Right lobe of liver (tissue), 6 donors: ENCODE data around the gene PKD2L2. TPM values are rescaled to one million over a fixed set of nuclear protein-coding genes. Genes with fewer than 3 reads are reported as not detected.
A peak's percentile ranks its signal among the peaks of the same experiment; 100 is the strongest.

Experiments used
- ATAC-seq, 4 donors: fragments of 200-7000 bp; cut with Tn5 transposase; one replicate each; pipeline ENCODE4 v1.9.1; 2020; ENCODE audit warnings: mild to moderate bottlenecking in 4 of 4, moderate library complexity in 4 of 4
- DNase-seq, 3 donors: peaks; one replicate each; pipeline ENCODE4 v3.0.0-alpha.2; 2020
- H3K27ac ChIP-seq, 3 donors: fragments of 200-600 bp; one replicate each; pipeline ENCODE4 v1.8.0; 2022
- H3K27me3 ChIP-seq, 2 donors: fragments of 200-600 bp; one replicate each; pipeline ENCODE4 v1.8.0; 2022
- H3K36me3 ChIP-seq, 4 donors: fragments of 200-600 bp; sonication (generic) in 1 of 4; one replicate each; pipeline versions ENCODE4 v1.5.1 to v1.8.0; 2017 to 2022; ENCODE audit warnings: control low read depth in 1 of 4
- H3K4me1 ChIP-seq, 4 donors: fragments of 200-600 bp; sonication (generic) in 1 of 4; one replicate each; pipeline versions ENCODE4 v1.5.1 to v1.8.0; 2017 to 2022; ENCODE audit warnings: control low read depth in 1 of 4
- H3K4me3 ChIP-seq, 3 donors: fragments of 200-600 bp; one replicate each; pipeline ENCODE4 v1.8.0; 2022
- H3K9me3 ChIP-seq, 4 donors: fragments of 200-600 bp; sonication (generic) in 1 of 4; one replicate each; pipeline versions ENCODE4 v1.5.1 to v1.8.0; 2017 to 2022; ENCODE audit warnings: control low read depth in 1 of 4
- POLR2A ChIP-seq: fragments of 450-650 bp; IDR thresholded peaks from one replicate; pipeline ENCODE4 v1.6.1; 2017; ENCODE audit warnings: antibody characterized with exemption, mild to moderate bottlenecking
- WGBS: methylation state at CpG from one replicate; pipeline ENCODE4 v1.1.6; 2018; ENCODE audit warnings: low coverage, low lambda C conversion rate; ENCODE audit not compliant: insufficient coverage; ENCODE audit errors: missing lambda C conversion rate; 5-methylcytosine and 5-hydroxymethylcytosine counted together
- intact Hi-C, 2 donors: fragments of 100-400 bp; cut with DNase I; formaldehyde crosslinking; loops; one replicate each; pipeline versions ENCODE4 v1.11.2 to v1.14.1; 2022
- total RNA-seq, 6 experiments: library from RNA; depleted of rRNA in 2 of 6; stranded (reverse); fragments of >200 nt in 2 of 6; fragmentation: NEBNext Ultra II Directional in 3 of 6; extraction: Animal tissue kit (Norgen Biotek cat#: 25700) in 3 of 6; gene quantifications; one replicate each; pipeline versions ENCODE4 v1.1.0 to v1.2.4, GENCODE V29; 2016 to 2023
- TF ChIP-seq, protein P1 (sequence below), 4 donors: fragments of 200-600 bp in 3 of 4; fragments of 450-650 bp in 1 of 4; IDR thresholded peaks; one replicate each; pipeline versions ENCODE4 v1.5.1 to v1.8.0; 2016 to 2022; ENCODE audit warnings: antibody characterized with exemption in 4 of 4, mild to moderate bottlenecking in 2 of 4
- donor health status: DM: no; HTN: yes; CAD: no.
- donor health status: DM: no; HTN: no; CAD: no.
- donor health status: DM: no; HTN: no; CAD: no.
- donor health status: DM: no; HTN: yes; CAD: no.
- donor health status: DM: no; HTN: yes; CAD: no.

Gene PKD2L2
- total RNA-seq, 6 experiments from 2014 or later = not detected

DNA sequence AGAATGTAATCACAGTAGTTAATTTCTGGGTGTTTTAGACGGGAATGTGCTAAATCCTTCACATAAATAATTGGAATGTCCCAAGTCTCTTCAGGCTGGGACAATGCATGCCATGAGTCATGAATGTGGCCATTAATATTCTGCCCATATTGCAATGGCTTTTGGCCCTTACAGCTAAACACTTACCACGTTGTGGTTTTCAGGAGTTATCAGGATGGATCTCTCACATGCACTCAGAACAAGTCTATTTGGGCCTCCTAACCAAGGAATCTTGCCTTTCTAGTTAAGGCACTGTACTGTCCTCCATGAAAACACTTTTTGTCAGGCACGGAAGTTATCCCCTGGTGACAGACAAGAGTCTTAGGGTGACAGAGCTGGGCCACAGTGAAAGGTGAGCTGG lies 32.7 kb downstream of the PKD2L2 start:
- 71% methylated on average over 3 of the region's 3 CpGs for WGBS

DNA sequence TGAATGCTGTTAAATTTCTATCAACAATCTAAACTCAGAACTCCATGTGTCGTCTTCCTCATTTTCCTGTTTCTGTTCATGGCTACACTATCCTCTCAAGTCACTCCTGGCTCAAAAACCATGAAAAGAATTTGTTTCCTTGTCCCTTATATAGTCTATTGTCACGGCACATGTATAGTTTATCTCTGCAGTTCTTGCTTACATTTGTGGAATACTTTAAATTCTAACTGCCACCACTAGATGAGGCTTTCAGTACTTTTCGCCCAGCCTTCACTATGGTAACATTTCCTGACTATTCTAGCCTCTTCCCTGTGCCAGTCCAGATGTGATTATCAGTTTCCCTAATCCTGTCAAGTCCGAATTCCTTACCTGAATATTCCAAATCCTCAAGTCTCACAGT lies 34.6 kb downstream of the PKD2L2 start:
- no peak for DNase-seq

More for the DNA sequence above, 32.7 kb downstream of the PKD2L2 start:
- Histone ChIP-seq H3K27me3 (no peaks in the 10 kb centered on the region), H3K27ac (no peak overlapping the region), H3K9me3 (no peaks in the 10 kb centered on the region), H3K36me3 (no peaks in the 10 kb centered on the region), H3K4me3 (no peak overlapping the region), H3K4me1 (no peaks in the 10 kb centered on the region)
- DNase-seq = no peak
- no peak for ATAC-seq
- TF ChIP-seq, protein P1, sequence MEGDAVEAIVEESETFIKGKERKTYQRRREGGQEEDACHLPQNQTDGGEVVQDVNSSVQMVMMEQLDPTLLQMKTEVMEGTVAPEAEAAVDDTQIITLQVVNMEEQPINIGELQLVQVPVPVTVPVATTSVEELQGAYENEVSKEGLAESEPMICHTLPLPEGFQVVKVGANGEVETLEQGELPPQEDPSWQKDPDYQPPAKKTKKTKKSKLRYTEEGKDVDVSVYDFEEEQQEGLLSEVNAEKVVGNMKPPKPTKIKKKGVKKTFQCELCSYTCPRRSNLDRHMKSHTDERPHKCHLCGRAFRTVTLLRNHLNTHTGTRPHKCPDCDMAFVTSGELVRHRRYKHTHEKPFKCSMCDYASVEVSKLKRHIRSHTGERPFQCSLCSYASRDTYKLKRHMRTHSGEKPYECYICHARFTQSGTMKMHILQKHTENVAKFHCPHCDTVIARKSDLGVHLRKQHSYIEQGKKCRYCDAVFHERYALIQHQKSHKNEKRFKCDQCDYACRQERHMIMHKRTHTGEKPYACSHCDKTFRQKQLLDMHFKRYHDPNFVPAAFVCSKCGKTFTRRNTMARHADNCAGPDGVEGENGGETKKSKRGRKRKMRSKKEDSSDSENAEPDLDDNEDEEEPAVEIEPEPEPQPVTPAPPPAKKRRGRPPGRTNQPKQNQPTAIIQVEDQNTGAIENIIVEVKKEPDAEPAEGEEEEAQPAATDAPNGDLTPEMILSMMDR (IDR thresholded peaks at IDR 0.05) = no peak
- no peak for TF ChIP-seq POLR2A
- intact Hi-C loops = no loop called here

GRCh38 chr5:137932800-137933199 lies 43.5 kb downstream of the PKD2L2 start:
- H3K36me3 ChIP-seq = peaks cover 0 to 5% (median 0%) of the 10 kb centered on the region in 4 donors
- DNase-seq (no peak), ATAC-seq (no peak)
- 45% methylated on average over 3 of the region's 3 CpGs for WGBS
- TF ChIP-seq, protein P1 (IDR thresholded peaks at IDR 0.05) = no peak
- no peak for TF ChIP-seq POLR2A
- intact Hi-C loops = no loop called here
- H3K4me3 ChIP-seq = no peak overlapping the region
- no peaks in the 10 kb centered on the region for H3K27me3 ChIP-seq
- H3K9me3 ChIP-seq = no peaks in the 10 kb centered on the region
- H3K27ac ChIP-seq = no peak overlapping the region
- H3K4me1 ChIP-seq = no peaks in the 10 kb centered on the region

More for the DNA sequence above, 34.6 kb downstream of the PKD2L2 start:
- H3K9me3 ChIP-seq = no peaks in the 10 kb centered on the region
- ATAC-seq = peak in 2 of 4 donors; percentile 16 to 25
- H3K4me1 ChIP-seq = no peaks in the 10 kb centered on the region
- H3K4me3 ChIP-seq = no peak overlapping the region
- no peak for TF ChIP-seq POLR2A
- TF ChIP-seq, protein P1 (IDR thresholded peaks at IDR 0.05) = no peak
- WGBS = 55% methylated on average over 4 of the region's 4 CpGs
- no peak overlapping the region for H3K27ac ChIP-seq
- no peaks in the 10 kb centered on the region for H3K36me3 ChIP-seq
- H3K27me3 ChIP-seq = no peaks in the 10 kb centered on the region
- intact Hi-C loops = no loop called here

DNA sequence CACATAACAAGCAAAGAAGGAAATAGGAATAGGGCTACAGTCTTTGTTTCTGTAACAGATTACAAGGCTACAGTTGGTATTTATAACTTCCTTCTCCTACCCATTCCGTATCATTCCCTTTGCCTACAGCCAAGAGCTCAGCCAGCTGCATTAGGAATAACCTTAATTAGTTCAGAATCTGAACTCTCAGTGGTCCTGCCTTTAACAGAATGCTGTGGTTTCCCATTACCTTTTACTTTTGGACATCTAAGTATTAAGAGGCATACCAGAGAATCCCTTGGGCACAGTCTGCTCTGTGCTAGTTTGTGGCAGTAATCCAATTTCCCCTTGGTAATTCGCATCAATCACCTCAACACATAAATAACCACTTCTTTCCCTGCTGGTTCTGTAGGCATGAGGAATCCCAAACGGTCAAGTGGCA lies 44.2 kb downstream of the PKD2L2 start:
- H3K36me3 ChIP-seq = peaks cover 0 to 5% (median under 1%) of the 10 kb centered on the region in 4 donors
- no peaks in the 10 kb centered on the region for H3K27me3 ChIP-seq
- no peak overlapping the region for H3K4me3 ChIP-seq
- 65% methylated on average over 3 of the region's 3 CpGs for WGBS
- TF ChIP-seq, protein P1 (IDR thresholded peaks at IDR 0.05) = no peak
- no peak for TF ChIP-seq POLR2A
- no peaks in the 10 kb centered on the region for H3K4me1 ChIP-seq
- intact Hi-C loops = no loop called here
- DNase-seq = no peak
- H3K9me3 ChIP-seq = no peaks in the 10 kb centered on the region
- ATAC-seq = no peak
- no peak overlapping the region for H3K27ac ChIP-seq

DNA sequence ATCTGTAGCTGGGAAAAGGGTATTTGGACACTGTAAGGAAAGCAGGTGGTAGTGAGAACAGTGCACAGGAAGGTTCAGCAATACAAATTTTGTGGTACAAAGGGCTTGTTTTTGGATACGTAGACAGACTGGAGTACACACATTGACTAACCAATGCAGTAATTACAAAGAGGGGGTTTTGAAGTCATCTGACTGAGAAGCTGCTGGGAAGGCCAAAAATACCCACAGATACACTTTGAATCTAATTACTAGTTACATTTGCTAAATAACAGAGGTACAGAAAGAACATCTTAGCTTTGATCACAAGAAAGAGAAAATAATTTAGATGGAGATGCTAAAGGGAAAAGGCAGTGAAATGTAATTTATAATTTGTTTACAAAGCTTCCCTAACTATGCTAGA lies 45.9 kb downstream of the PKD2L2 start:
- no peak for ATAC-seq
- WGBS = 55% methylated on average over 1 of the region's 1 CpG
- TF ChIP-seq, protein P1 (IDR thresholded peaks at IDR 0.05) = no peak
- no peak for TF ChIP-seq POLR2A
- H3K27me3 ChIP-seq = no peaks in the 10 kb centered on the region
- H3K4me1 ChIP-seq = no peaks in the 10 kb centered on the region
- no peak overlapping the region for H3K27ac ChIP-seq
- peaks cover 0 to 17% (median 9%) of the 10 kb centered on the region in 4 donors for H3K36me3 ChIP-seq
- intact Hi-C loops = no loop called here
- no peak for DNase-seq
- no peak overlapping the region for H3K4me3 ChIP-seq
- H3K9me3 ChIP-seq = no peaks in the 10 kb centered on the region
